Activated CD4-positive, alpha-beta T cell treated with anti-CD3 and anti-CD28 coated beads for 1 hour (primary cell): ENCODE results near the gene CCR5.

ENCODE experiments used
- DNase-seq: peaks from one replicate; pipeline ENCODE4 v3.0.0-alpha.2; 2020

CCR5 gene

GRCh38 chr3:46359733-46360493 lies 10.8 kb upstream of the CCR5 start:
- DNase-seq, result no peak

DNA sequence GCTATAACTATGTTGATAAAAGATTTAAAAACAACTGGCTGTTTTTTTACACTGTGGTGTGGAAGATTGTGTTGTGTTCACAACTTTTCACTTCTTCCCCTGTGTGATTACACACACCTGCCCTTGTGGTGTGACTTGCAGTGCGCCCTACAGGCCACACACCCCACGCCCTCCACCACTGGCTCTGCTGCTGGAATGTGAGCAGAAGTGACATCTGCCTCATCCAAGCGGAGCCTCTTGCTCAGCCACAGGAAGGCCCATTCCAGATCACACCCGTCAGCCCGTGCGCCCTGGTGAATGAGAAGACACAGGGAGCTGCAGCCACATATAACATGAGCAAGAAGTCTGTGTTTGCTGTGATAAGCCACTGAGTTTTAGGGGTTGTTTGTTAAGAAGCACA lies 9.8 kb upstream of the CCR5 start:
- no peak for DNase-seq

- no peak for DNase-seq
These were observed 9.1 kb upstream of the CCR5 start for GRCh38 chr3:46361408-46362283.

- DNase-seq, result no peak
These were observed 5.7 kb upstream of the CCR5 start for GRCh38 chr3:46365041-46365440.

- no peak for DNase-seq
These were observed 4.8 kb upstream of the CCR5 start for GRCh38 chr3:46365737-46366524.

DNA sequence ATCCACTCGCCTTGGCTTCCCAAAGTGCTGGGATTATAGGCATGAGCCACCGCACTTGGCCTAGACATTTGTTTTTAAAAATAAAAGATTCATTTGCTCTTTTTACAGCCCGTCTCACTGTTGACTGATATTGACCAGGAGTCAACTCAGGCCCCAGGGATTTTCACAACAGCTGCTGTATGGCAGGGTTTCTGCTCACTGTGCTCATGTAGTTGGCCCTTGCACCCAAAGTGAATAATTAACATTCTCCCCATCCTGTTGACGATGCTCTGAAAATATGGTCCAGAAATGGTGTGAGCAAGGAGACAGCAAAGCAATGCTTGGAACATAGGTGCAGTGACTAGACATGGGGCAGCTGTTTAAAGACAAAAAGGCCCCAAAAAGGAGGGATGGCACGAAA lies 2.9 kb upstream of the CCR5 start:
- no peak for DNase-seq

DNA sequence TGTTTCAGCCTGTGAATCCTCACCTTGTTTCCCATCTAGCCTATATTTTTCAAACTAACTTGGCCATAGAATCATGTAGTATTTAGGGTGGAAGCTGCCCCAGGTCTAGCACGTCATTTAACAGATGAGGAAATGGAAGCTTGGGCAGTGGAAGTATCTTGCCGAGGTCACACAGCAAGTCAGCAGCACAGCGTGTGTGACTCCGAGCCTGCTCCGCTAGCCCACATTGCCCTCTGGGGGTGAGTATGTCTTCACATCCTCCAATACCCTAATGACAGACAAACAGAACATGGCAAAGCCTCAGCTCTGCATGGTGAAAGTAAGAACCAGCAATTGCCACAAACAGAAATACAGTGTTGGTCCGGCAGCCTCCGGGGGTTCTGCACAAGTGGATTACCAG lies 2.2 kb upstream of the CCR5 start:
- DNase-seq, result peak; percentile 44

- DNase-seq, result no peak
These were observed 1.6 kb upstream of the CCR5 start for GRCh38 chr3:46369151-46369550.

GRCh38 chr3:46369675-46370132 lies 1.0 kb upstream of the CCR5 start:
- no peak for DNase-seq

DNA sequence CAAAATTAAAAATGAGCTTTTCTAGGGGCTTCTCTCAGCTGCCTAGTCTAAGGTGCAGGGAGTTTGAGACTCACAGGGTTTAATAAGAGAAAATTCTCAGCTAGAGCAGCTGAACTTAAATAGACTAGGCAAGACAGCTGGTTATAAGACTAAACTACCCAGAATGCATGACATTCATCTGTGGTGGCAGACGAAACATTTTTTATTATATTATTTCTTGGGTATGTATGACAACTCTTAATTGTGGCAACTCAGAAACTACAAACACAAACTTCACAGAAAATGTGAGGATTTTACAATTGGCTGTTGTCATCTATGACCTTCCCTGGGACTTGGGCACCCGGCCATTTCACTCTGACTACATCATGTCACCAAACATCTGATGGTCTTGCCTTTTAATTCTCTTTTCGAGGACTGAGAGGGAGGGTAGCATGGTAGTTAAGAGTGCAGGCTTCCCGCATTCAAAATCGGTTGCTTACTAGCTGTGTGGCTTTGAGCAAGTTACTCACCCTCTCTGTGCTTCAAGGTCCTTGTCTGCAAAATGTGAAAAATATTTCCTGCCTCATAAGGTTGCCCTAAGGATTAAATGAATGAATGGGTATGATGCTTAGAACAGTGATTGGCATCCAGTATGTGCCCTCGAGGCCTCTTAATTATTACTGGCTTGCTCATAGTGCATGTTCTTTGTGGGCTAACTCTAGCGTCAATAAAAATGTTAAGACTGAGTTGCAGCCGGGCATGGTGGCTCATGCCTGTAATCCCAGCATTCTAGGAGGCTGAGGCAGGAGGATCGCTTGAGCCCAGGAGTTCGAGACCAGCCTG lies 984 bp downstream of the CCR5 start:
- no peak for DNase-seq

- no peak for DNase-seq
These were observed 2.0 kb downstream of the CCR5 start for GRCh38 chr3:46372492-46373359.

DNA sequence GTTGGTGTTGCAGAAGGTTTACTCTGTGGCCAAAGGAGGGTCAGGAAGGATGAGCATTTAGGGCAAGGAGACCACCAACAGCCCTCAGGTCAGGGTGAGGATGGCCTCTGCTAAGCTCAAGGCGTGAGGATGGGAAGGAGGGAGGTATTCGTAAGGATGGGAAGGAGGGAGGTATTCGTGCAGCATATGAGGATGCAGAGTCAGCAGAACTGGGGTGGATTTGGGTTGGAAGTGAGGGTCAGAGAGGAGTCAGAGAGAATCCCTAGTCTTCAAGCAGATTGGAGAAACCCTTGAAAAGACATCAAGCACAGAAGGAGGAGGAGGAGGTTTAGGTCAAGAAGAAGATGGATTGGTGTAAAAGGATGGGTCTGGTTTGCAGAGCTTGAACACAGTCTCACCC lies 4.0 kb downstream of the CCR5 start:
- DNase-seq, result no peak

DNA sequence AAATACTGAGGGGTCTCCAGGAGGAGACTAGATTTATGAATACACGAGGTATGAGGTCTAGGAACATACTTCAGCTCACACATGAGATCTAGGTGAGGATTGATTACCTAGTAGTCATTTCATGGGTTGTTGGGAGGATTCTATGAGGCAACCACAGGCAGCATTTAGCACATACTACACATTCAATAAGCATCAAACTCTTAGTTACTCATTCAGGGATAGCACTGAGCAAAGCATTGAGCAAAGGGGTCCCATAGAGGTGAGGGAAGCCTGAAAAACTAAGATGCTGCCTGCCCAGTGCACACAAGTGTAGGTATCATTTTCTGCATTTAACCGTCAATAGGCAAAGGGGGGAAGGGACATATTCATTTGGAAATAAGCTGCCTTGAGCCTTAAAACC lies 4.5 kb downstream of the CCR5 start:
- no peak for DNase-seq

GRCh38 chr3:46375814-46376213 lies 5.1 kb downstream of the CCR5 start:
- DNase-seq, result no peak

- peak; percentile 44 for DNase-seq
These were observed 7.7 kb downstream of the CCR5 start for GRCh38 chr3:46378426-46378942.

DNA sequence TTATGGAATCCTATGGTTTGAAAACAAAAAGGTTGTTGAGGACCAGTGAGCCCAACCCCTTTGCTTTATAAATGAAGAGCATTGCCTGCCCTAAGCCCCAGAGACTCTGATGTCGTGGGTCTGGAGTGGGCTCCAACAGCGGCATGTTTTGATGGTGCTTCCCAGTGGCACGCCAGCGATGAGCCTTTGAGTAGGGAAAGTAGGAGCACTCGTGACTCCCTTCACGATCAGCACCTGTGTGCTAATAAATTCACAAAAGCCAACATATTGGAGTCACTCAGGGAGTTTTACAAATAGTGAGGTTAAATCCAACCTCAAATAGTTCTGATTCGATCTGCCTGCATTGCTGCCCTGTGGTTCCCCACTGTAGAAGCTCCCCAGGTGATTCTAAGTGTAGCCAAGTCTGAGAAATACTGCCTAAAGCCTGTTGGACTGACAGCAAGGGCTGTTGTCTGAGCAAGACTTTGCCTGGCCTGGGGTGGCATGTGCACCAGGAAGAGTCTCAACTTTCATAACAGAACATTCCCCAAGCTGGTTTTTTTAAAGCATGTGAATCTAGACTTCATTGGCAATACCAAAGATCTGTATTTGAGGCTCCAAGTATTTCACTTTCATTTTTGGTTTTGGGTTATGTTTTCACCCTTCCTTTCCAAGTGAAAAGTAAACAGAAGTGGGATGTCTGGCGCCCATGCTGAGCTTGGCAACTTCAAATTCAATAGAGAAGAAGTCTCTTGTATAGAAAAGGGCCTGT lies 9.9 kb downstream of the CCR5 start:
- DNase-seq, result no peak

GRCh38 chr3:46381625-46382024 lies 10.9 kb downstream of the CCR5 start:
- no peak for DNase-seq

DNA sequence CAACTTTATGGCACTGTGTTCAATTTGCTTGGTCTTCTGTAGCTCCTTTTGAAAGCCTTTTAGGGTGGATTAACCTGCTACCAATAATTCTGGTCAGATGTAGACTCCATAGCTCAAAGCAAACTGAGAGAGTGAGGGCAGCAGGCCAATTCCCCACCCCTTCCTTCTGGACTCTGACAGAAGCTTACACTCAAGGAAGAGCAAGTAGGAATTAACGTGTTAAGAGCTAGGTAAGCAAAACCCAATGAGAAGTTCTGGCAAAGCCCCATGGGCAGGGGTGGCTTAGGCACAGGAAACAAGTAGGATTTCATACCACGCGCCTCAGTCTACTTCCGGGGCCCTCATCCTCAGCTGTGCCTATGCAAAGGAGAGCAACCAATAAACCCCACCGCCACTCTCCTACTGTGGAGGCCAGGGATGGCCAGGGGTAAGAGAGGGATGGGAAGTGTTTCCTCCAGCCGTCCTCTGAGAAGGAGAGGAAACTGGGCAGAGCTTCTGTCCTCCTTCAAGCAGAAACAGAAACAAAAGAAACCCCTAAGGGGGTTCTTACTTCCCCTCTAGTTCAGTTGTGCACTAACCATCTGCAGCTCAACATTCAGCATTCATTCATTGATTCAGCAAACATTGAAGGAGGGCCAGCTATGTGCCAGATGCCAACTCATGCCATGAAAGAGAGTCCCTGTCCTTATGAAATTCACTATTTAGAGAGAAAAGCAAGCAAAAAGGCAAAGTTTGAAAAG lies 12.6 kb downstream of the CCR5 start:
- no peak for DNase-seq

- no peak for DNase-seq
These were observed 13.2 kb downstream of the CCR5 start for GRCh38 chr3:46383951-46384330.

GRCh38 chr3:46386205-46386604 lies 15.5 kb downstream of the CCR5 start:
- no peak for DNase-seq
